ENCODE data around the gene RNF128.

Gene RNF128

GRCh38 chrX:106726485-106727437 lies at the start of gene RNF128:
TSS of gene RNF128 (plus strand) at chrX:106726701. CDS start at chrX:106726914, 213 bp downstream.
- DNase-seq (ENCODE audit: low read depth, low spot score): no peak

- DNase-seq (ENCODE audit: low read depth, low spot score): no peak
These were observed 45.8 kb upstream of the RNF128 start for GRCh38 chrX:106680716-106681115.

GRCh38 chrX:106684207-106684606 lies 42.3 kb upstream of the RNF128 start:
- no peak for DNase-seq (ENCODE audit: low read depth, low spot score)

GRCh38 chrX:106692425-106693065 lies 34.0 kb upstream of the RNF128 start:
- DNase-seq (ENCODE audit: low read depth, low spot score): no peak

- DNase-seq (ENCODE audit: low read depth, low spot score): no peak
These were observed 30.0 kb upstream of the RNF128 start for GRCh38 chrX:106696502-106696901.

- DNase-seq (ENCODE audit: low read depth, low spot score): no peak
These were observed 27.8 kb upstream of the RNF128 start for GRCh38 chrX:106698693-106699092.

- no peak for DNase-seq (ENCODE audit: low read depth, low spot score)
These were observed 23.9 kb upstream of the RNF128 start for GRCh38 chrX:106702636-106703035.

GRCh38 chrX:106706466-106706865 lies 20.0 kb upstream of the RNF128 start:
- DNase-seq (ENCODE audit: low read depth, low spot score): no peak

GRCh38 chrX:106707771-106708454 lies 18.6 kb upstream of the RNF128 start:
- DNase-seq (ENCODE audit: low read depth, low spot score): peak; percentile 11

- no peak for DNase-seq (ENCODE audit: low read depth, low spot score)
These were observed 15.7 kb upstream of the RNF128 start for GRCh38 chrX:106710771-106711170.

GRCh38 chrX:106711375-106711774 lies 15.1 kb upstream of the RNF128 start:
- DNase-seq (ENCODE audit: low read depth, low spot score): no peak

GRCh38 chrX:106716004-106716403 lies 10.5 kb upstream of the RNF128 start:
- DNase-seq (ENCODE audit: low read depth, low spot score): no peak

GRCh38 chrX:106716463-106716862 lies 10.0 kb upstream of the RNF128 start:
- no peak for DNase-seq (ENCODE audit: low read depth, low spot score)

- DNase-seq (ENCODE audit: low read depth, low spot score): no peak
These were observed 7.8 kb upstream of the RNF128 start for GRCh38 chrX:106718709-106719108.

GRCh38 chrX:106725931-106726330 lies 570 bp upstream of the RNF128 start:
- DNase-seq (ENCODE audit: low read depth, low spot score): no peak

- no peak for DNase-seq (ENCODE audit: low read depth, low spot score)
These were observed 1.8 kb downstream of the RNF128 start for GRCh38 chrX:106728337-106728736.

GRCh38 chrX:106730401-106730800 lies 3.9 kb downstream of the RNF128 start:
- DNase-seq (ENCODE audit: low read depth, low spot score): no peak

GRCh38 chrX:106731590-106731989 lies 5.1 kb downstream of the RNF128 start:
- no peak for DNase-seq (ENCODE audit: low read depth, low spot score)

- DNase-seq (ENCODE audit: low read depth, low spot score): no peak
These were observed 8.3 kb downstream of the RNF128 start for GRCh38 chrX:106734827-106735226.

GRCh38 chrX:106740193-106740780 lies 13.8 kb downstream of the RNF128 start:
- DNase-seq (ENCODE audit: low read depth, low spot score): no peak

GRCh38 chrX:106742193-106742592 lies 15.7 kb downstream of the RNF128 start:
- DNase-seq (ENCODE audit: low read depth, low spot score): no peak

GRCh38 chrX:106742805-106743204 lies 16.3 kb downstream of the RNF128 start:
- DNase-seq (ENCODE audit: low read depth, low spot score): no peak

All from brain pericyte (primary cell).